B cell (primary cell): ENCODE results near the gene IER3.

Experiments used
- CTCF ChIP-seq: fragments of 200-600 bp; IDR thresholded peaks from one replicate; pipeline ENCODE4 v1.8.0; 2022; ENCODE audit warnings: antibody characterized with exemption, mild to moderate bottlenecking
- EZH2 ChIP-seq: IDR thresholded peaks from 2 replicates; pipeline ENCODE4 v1.6.1; 2012; ENCODE audit warnings: borderline replicate concordance, low read depth, mild to moderate bottlenecking, moderate library complexity, low read length; ENCODE audit not compliant: insufficient read depth, poor library complexity, severe bottlenecking

GRCh38 chr6:30703821-30704220, 40.5 kb downstream of the IER3 start:
- TF ChIP-seq CTCF (no peak), EZH2 (no peak)
